HUES6 (cell line): Measurements from ENCODE around the gene STK39.

Experiments
- H3K27ac ChIP-seq: 2 replicates; pipeline ENCODE4 v1.7.0; 2013; ENCODE audit warnings: low read depth, mild to moderate bottlenecking, low read length, inconsistent platforms
- H3K27me3 ChIP-seq: 2 replicates; pipeline ENCODE4 v1.6.1; 2013; ENCODE audit warnings: low read length; ENCODE audit not compliant: control insufficient read depth, insufficient read depth
- H3K36me3 ChIP-seq: 2 replicates; pipeline ENCODE4 v1.6.1; 2013; ENCODE audit warnings: low read length; ENCODE audit not compliant: control insufficient read depth, insufficient read depth
- H3K4me1 ChIP-seq: 2 replicates; pipeline ENCODE4 v1.6.1; 2013; ENCODE audit warnings: low read length; ENCODE audit not compliant: control insufficient read depth, insufficient read depth
- H3K4me3 ChIP-seq: 2 replicates; pipeline ENCODE4 v1.5.1; 2013; ENCODE audit warnings: low read depth, low read length
- H3K9ac ChIP-seq: one replicate; pipeline ENCODE4 v1.6.1; 2013; ENCODE audit warnings: mild to moderate bottlenecking, low read length
- H3K9me3 ChIP-seq: 2 replicates; pipeline ENCODE4 v1.6.1; 2013; ENCODE audit warnings: low read depth, low read length; ENCODE audit not compliant: control insufficient read depth, insufficient read depth

Gene STK39

GRCh38 chr2:168191955-168192785 is 55.2 kb downstream of the STK39 start:
- H3K9ac ChIP-seq, result no peak overlapping the region
- H3K4me1 ChIP-seq, result peaks cover 21% of the 10 kb centered on the region

DNA sequence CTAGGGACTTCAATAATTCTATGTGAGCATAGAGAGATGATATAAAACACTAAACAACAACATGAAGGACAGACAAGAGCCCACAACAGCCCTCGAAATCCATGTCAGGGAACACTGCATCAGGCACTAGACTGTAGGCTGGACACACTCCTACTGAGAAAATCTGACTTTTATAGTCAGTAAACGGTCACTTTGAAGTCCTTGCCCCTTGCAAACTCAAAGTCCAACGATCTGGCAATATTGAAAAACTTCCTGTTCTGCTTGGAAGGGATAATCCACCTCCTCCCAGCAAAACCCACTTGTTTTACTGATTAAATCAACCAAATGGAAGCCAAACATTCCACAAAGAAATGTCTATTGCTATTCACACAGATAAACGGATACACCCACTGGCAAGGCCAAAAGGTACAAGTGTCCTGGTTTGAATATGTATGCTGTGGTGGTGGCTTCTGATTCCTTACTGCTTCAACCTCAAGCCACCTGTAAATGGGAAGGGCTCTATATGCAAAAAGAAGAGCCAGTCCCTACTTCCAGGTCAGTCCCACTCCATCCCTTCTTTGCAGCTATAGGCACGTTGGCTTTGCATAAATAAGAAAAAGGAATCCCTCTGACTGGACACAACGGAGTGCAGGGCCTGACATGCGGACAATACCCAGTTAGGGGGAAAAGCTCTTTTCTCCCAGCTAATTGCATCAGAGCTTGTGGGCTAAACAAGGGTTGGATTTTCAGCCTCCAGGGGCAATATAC is 56.6 kb downstream of the STK39 start:
- Histone ChIP-seq H3K36me3 (no peaks in the 10 kb centered on the region), H3K27ac (no peak overlapping the region), H3K4me1 (peaks cover 31% of the 10 kb centered on the region), H3K4me3 (no peak overlapping the region), H3K27me3 (no peaks in the 10 kb centered on the region), H3K9ac (no peak overlapping the region), H3K9me3 (no peaks in the 10 kb centered on the region)

More at GRCh38 chr2:168191955-168192785, 55.2 kb downstream of the STK39 start:
- no peaks in the 10 kb centered on the region for H3K36me3 ChIP-seq
- H3K27ac ChIP-seq, result no peak overlapping the region
- no peaks in the 10 kb centered on the region for H3K27me3 ChIP-seq
- no peak overlapping the region for H3K4me3 ChIP-seq
- H3K9me3 ChIP-seq, result no peaks in the 10 kb centered on the region

GRCh38 chr2:168189835-168190569 is 57.4 kb downstream of the STK39 start:
- Histone ChIP-seq H3K4me3 (no peak overlapping the region), H3K27ac (no peak overlapping the region), H3K9me3 (no peaks in the 10 kb centered on the region), H3K9ac (no peak overlapping the region), H3K27me3 (no peaks in the 10 kb centered on the region), H3K36me3 (no peaks in the 10 kb centered on the region), H3K4me1 (peaks cover 37% of the 10 kb centered on the region)

DNA sequence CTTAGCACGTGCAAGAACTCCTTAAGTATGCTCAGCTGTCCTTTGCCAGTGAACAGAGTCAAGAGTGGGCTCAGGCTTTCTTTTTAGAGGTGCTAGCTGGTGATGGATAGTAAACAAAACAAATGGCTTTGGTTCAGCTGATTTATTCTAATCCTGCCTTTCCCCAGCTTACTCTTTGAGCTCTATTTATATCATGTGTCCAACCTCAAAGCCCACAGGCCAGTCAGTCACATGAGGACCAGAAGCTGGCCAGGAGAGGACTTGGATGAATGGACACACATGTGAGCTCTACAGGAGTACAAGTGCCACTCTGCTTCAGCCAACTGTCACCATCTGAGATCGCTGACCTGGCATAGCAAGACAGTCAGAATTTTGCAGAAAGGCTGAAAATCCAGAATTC is 59.4 kb downstream of the STK39 start:
- Histone ChIP-seq H3K4me3 (no peak overlapping the region), H3K27ac (no peak overlapping the region), H3K9ac (no peak overlapping the region), H3K9me3 (no peaks in the 10 kb centered on the region), H3K36me3 (no peaks in the 10 kb centered on the region), H3K27me3 (no peaks in the 10 kb centered on the region), H3K4me1 (peaks cover 36% of the 10 kb centered on the region)

DNA sequence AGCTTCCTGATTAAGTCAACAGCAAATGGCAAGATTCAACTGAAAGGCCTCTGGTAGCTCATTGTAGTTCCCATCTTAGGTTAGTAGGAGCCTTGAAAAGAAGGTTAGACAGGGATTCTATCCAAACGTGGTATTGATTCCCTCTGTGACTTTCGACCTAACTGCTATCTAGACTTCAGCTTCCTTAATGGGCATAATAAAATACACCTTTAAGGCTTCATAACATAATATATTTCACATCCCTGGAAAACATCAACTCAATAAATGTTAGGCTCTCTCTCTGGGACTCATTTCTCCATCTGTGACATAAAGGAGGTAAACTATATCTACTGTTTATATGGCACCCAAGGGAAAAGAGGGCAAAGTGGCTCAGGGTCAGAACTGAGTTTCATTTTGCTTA is 60.9 kb downstream of the STK39 start:
- no peaks in the 10 kb centered on the region for H3K9me3 ChIP-seq
- H3K27ac ChIP-seq, result no peak overlapping the region
- H3K36me3 ChIP-seq, result no peaks in the 10 kb centered on the region
- no peaks in the 10 kb centered on the region for H3K27me3 ChIP-seq
- H3K4me1 ChIP-seq, result peaks cover 43% of the 10 kb centered on the region
- no peak overlapping the region for H3K4me3 ChIP-seq
- no peak overlapping the region for H3K9ac ChIP-seq

DNA sequence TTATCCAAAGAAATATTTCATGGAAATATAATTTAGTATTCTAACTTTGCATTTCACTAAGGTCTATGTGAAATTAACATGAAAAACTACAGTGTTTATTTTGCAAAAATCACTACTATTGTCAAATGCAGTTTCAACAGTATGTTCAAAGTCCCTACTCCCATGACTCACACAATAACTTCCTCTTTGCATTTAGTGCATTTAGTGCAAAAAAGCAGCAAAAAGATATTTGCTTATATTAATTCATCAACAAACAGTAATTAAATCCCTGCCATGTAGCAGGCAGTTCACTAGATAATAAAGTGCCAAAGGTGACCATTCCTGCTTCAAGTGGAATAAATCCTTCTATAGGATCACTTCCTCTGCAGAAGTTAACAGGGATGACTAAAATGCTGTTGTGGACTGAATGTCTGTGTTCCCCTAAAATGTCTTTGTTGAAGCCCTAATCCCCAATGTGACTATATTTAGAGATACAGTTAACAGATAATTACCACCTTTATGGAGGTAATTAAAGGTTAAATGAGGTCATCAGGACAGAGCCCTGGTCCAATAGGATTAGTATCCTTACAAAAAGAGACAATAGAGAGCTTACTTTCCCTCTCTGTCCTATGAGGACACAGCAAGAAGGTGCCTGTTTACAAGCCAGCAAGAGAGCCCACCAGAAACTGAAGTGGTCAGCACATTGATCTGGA is 61.7 kb downstream of the STK39 start:
- Histone ChIP-seq H3K4me1 (peaks cover 47% of the 10 kb centered on the region), H3K36me3 (no peaks in the 10 kb centered on the region), H3K4me3 (no peak overlapping the region), H3K9ac (no peak overlapping the region), H3K9me3 (no peaks in the 10 kb centered on the region), H3K27ac (no peak overlapping the region), H3K27me3 (no peaks in the 10 kb centered on the region)

- H3K9ac ChIP-seq, result no peak overlapping the region
- H3K4me3 ChIP-seq, result no peak overlapping the region
- H3K9me3 ChIP-seq, result no peaks in the 10 kb centered on the region
- H3K4me1 ChIP-seq, result peaks cover 43% of the 10 kb centered on the region
- no peaks in the 10 kb centered on the region for H3K36me3 ChIP-seq
- H3K27ac ChIP-seq, result no peak overlapping the region
- no peaks in the 10 kb centered on the region for H3K27me3 ChIP-seq
Measured at GRCh38 chr2:168184681-168185513, 62.5 kb downstream of the STK39 start.

- H3K27me3 ChIP-seq, result no peaks in the 10 kb centered on the region
- H3K9ac ChIP-seq, result no peak overlapping the region
- H3K4me1 ChIP-seq, result peaks cover 53% of the 10 kb centered on the region
- no peak overlapping the region for H3K4me3 ChIP-seq
- no peak overlapping the region for H3K27ac ChIP-seq
- no peaks in the 10 kb centered on the region for H3K9me3 ChIP-seq
- no peaks in the 10 kb centered on the region for H3K36me3 ChIP-seq
Measured at GRCh38 chr2:168183308-168183997, 63.9 kb downstream of the STK39 start.

- Histone ChIP-seq H3K4me1 (peaks cover 54% of the 10 kb centered on the region), H3K27me3 (no peaks in the 10 kb centered on the region), H3K4me3 (no peak overlapping the region), H3K36me3 (no peaks in the 10 kb centered on the region), H3K9ac (no peak overlapping the region), H3K27ac (no peak overlapping the region), H3K9me3 (no peaks in the 10 kb centered on the region)
Measured at GRCh38 chr2:168182550-168183249, 64.7 kb downstream of the STK39 start.
